Body of pancreas (tissue), 4 donors: ENCODE data around the gene SRRM2.

Experiments
- CTCF ChIP-seq, 7 experiments: fragments of 450-650 bp in 4 of 7; fragments of 200-600 bp in 3 of 7; sonication (generic) in 3 of 7; IDR thresholded peaks; one replicate each; pipeline ENCODE4 v1.5.1; 2016 to 2019; ENCODE audit warnings: antibody characterized with exemption in 7 of 7
- POLR2A ChIP-seq, 3 donors: fragments of 450-650 bp; IDR thresholded peaks; one replicate each; pipeline ENCODE4 v1.6.1; 2016; ENCODE audit warnings: antibody characterized with exemption in 3 of 3, mild to moderate bottlenecking in 2 of 3

- TF ChIP-seq CTCF (IDR thresholded peaks at IDR 0.05) (no peak), POLR2A (IDR thresholded peaks at IDR 0.05) (no peak)
Measured at GRCh38 chr16:2784358-2785100, 32.1 kb downstream of the SRRM2 start.
